HG02981 (cell line): ENCODE measurements around the gene ZNF492.
"Not testable (repeated sequence)": the region's sequence is repeated elsewhere in the genome, so short reads cannot be mapped to it uniquely, and the experiment has no call there.

Experiments used
- ATAC-seq: cut with Tn5 transposase; IDR thresholded peaks from one replicate; pipeline ENCODE4 v1.9.1; 2021; ENCODE audit warnings: mild to moderate bottlenecking, moderate library complexity; ENCODE audit not compliant: unreplicated experiment

ZNF492 gene

DNA sequence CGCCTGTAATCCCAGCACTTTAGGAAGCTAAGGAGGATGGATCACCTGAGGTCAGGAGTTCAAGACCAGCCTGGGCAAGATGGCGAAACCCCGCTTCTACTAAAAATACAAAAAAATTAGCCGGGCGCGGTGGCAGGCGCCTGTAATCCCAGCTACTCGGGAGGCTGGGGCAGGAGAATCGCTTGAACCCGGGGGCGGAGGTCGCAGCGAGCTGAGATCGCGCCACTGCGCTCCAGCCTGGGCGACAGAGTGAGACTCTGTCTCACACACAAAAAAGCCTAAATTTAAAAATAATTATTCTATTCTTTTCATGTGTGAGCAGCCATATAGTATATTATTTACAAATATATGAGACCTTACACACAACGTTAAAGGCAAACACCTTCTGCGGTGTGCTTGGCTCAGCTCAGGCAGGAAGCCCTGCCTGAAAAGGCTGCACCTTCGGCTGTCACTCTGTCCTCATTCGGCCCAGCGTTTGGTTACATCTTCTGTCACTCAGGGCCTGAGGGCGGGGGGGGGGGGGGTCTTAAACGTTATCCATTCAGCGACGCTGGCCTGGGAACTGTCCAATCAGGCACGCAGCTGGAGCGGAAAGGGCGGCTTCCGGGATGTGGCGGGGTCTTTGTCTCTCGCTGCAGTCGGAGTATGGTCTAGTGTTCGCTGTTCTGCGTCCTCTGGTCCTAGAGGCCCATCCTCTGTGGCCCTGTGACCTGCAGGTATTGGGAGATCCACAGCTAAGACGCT lies at the start of gene ZNF492:
TSS of gene ZNF492 (plus strand) at position 619 of the 744 bp plus-strand sequence. CDS start 19,076 bp downstream, outside the sequence.
- not testable (repeated sequence) for ATAC-seq

- no peak for ATAC-seq
Observed at GRCh38 chr19:22595422-22595821, 38.7 kb upstream of the ZNF492 start.

GRCh38 chr19:22595918-22596341 lies 38.2 kb upstream of the ZNF492 start:
- ATAC-seq: no peak

DNA sequence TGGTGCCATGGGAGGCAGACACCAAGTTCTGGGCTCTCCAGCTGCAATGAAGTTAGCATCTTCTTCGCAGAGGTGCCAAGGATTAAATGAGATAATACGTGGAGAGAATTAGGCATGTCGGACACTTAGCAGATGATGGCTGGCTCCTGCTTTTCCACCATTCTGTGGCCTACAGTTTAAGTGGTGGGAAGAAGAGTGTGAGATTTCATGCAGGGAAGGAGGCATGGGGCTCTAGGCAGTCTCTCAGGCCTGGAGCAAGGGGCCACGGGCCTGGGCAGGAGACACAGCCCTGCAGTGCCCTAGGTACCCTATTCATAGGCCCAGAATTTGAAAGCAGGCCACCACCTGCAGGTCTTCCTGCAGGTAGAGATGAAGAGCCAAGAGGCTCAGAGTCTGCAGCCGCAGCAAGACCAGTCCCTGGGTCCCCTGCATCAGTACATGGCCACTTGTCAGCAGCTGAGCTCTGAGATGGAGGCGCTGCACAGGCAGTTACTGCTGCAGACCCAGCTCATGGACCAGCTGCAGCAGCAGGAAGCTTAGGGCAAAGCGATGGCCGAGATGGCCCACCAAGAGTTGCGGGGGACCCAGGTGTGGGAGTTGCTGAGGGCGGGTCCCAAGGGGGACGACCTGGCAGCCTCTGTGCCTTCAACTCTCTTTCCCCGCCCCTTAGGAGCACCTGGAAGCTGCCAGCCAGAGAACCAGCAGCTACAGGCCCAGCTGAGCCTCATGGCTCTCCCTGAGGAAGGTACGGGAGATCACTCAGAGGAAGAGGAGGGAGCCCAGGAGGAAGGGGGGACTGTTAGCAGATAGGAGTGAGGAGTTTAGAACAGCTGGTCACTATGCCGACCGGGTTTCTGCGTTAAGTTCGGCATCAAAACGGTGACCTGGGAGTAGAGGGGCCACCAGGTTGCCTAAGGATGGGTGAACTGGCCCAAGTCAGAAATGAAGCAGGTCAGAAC lies 33.2 kb upstream of the ZNF492 start:
- ATAC-seq: no peak

GRCh38 chr19:22601906-22602630 lies 32.1 kb upstream of the ZNF492 start:
- ATAC-seq: no peak

DNA sequence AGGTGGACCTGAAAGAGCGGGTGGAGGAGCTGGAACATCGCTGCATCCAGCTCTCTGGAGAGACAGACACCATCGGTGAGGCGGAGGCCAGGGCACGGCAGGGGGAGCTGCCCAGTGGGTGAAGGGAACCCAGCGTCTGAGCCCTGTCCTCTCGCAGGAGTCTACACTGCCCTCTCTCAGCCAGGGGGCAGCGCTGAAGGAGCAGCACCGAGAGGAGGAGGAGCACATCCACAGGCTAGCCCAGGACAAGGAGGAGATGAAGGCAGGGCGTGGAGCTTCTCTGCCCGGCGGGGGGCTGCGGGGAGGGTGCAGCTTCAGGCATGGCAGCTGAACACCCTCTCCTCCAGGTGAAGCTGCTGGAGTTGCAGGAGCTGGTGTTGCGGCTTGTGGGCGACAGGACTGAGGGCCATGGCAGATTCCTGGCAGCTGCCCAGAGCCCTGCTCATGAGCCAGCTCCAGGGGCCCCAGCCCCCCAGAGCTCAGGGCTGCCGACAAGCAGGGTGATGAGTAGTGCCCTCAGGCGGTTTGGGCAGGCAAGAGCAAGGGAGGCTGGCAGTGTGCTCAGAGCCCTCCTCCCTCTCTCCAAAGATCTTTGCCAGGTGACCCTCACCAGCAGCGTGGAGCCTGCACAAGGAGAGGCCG lies 31.4 kb upstream of the ZNF492 start:
- ATAC-seq: no peak

DNA sequence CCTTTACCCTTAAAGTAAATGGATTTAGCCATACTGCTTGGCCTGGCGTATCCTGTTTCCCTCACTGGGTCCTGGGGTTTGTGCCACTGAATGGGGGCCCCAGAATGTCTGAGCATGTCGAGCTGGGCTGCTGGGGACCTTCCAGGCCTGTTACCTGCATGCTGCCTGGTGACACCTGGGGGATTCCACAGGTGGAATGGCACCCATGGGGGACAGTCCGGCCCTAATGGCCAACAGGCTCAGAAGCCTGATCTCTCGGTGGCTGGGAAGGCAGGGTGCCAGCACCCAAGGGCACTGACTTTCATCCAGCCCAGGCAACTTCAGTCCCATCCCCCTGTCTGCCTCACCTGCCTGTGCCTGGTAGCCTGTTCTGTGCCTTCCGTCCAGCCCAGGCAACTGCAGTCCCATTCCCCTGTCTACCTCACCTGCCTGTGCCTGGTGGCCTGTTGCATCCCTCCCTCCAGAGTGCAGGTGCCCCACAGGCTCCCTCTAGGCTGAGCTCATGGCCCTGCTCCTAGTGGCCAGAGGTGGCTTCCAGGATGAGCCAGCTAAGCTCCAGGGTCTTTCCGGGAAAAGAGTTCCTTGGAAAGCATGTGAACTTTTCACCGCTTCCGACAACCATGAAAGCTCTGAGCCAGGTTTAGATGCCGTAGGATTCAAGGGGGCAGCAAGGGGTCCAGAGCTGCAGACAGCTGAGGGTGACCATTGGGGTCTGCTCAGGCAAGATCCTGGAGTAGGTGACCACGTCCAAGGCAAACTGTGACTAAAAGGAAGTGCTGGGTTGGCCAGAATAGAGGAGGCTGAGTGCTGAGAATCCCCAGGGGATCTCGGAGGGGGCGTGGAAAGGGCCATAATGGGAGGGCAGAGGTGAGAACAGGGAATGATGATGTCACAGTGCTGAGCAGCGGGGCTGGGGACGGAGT lies 30.3 kb upstream of the ZNF492 start:
- no peak for ATAC-seq

- no peak for ATAC-seq
Observed at GRCh38 chr19:22604571-22605274, 29.4 kb upstream of the ZNF492 start.

DNA sequence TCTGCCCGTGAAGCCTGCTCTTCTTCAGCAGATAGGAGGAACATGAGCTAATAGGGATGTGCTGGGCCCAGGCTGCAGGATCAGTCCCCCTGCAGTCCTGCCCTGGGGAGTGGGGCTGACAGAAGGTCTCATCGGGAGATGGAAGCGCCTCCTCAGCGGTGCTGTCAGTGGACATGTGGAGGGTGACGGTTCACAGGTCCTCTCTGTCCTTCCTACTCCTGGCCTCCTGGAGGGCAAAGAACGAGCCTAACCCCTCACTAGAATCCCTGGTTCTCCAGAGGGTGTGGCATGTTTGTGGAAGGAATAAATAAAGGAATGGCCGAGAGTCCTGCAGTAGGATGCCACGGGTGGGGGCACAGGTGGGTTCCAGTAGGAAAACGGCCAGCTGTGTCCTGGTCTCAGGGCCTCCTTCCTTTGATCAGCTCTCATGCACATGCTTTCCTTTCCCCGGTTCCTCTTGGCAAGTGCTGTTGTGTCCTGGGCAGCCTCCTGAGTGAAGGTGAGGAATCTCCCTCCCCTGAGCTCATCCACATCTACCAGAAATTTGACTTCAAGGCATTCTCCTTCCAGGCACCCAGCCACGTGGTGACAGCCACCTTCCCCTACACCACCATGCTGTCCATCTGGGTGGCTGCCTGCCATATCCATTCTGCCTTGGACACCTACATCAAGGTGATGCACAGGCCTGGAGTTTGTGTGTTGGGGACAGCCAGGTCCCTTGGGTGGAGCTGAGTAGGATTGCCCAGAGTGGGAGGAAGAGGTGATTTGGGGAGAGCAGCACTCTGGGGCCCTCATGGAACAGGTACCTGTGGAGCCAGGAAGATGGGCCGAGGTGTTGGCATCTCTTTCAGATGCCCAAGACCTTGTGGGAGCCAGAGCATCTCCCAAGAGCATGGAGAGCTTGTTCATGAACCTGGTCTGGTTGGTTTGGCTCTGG lies 28.6 kb upstream of the ZNF492 start:
- ATAC-seq: no peak

- ATAC-seq: no peak
Observed at GRCh38 chr19:22606212-22606553, 27.9 kb upstream of the ZNF492 start.

DNA sequence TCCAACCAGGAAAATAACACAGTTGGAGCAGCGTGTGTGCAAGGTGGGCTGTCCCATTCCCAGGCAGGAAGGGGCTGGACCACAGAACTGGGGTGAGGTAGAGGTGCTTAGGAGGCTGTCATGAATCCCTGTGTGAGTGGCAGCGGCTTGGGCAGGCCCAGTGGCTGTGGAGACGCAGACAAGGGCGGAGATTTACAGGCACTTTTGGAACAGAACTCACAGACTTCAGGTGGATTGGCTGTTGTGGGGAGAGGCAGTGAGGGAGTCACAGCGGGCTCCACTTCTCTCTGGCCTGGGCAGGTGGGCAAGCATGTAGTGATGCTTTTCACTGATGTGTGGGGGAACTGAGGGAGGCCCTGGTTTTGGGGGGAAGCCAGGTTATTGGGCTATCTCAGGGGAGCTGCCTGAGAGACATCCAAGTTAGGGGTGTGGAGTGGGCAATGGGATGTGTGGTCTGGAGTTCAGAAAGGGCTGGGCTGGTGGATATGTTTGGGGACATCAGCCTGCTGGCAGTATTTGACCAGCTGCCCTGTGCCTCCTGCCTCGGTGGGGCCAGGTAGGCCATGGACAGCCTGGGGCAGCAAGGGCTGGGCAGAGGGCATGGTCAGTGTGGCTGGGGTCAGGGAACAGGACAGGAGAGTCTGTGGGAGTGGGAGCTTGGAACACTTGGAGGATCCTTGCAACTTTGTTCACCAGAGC lies 27.0 kb upstream of the ZNF492 start:
- ATAC-seq: no peak

- ATAC-seq: no peak
Observed at GRCh38 chr19:22607653-22608430, 26.3 kb upstream of the ZNF492 start.

- no peak for ATAC-seq
Observed at GRCh38 chr19:22608441-22608840, 25.7 kb upstream of the ZNF492 start.

GRCh38 chr19:22609630-22610029 lies 24.5 kb upstream of the ZNF492 start:
- ATAC-seq: no peak

GRCh38 chr19:22610121-22610520 lies 24.0 kb upstream of the ZNF492 start:
- ATAC-seq: no peak

DNA sequence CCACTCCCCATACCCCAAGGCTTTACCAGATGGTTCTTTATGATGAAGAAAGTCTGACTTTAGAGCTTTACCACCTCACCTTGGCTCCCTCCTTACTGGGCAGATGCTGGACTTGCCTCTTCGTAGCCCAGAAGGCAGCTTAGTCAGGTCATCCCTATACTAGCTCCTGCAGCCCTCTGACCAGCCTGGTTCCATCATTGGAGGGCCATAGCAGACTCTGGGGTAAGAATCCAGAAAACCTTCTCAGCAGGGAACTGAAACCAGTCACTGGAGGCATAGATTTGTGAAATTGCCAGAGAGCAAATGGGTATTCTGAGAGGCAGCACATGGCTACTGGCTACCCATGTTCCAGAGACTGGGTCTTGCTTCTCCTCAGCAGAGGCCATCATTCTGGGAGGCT lies 21.8 kb upstream of the ZNF492 start:
- ATAC-seq: no peak

GRCh38 chr19:22616659-22617058 lies 17.5 kb upstream of the ZNF492 start:
- no peak for ATAC-seq
